T-cell (primary cell): ENCODE results near the gene DPEP3. TPM values are rescaled to one million over a fixed set of nuclear protein-coding genes. Genes with fewer than 3 reads are reported as not detected.
"Not testable (repeated sequence)": the region's sequence is repeated elsewhere in the genome, so short reads cannot be mapped to it uniquely, and the experiment has no call there.

ENCODE experiments used
- ATAC-seq, 4 experiments: fragments of 200-7000 bp in 3 of 4; fragments of 150-1000 bp in 1 of 4; cut with Tn5 transposase; replicated peaks in 1 of 4; 1 replicate in 3 of 4; 2 replicates in 1 of 4; pipeline ENCODE4 v1.10.0; 2021; ENCODE audit warnings: moderate library complexity in 3 of 4, mild to moderate bottlenecking in 2 of 4, moderate number of reproducible peaks in 1 of 4
- CTCF ChIA-PET, 2 donors: fragments of 300-600 bp; sonication (Branson Sonifier 250); formaldehyde crosslinking; loops; one replicate each; lab custom pipeline; 2022; ENCODE audit warnings: antibody characterized with exemption in 2 of 2; lab: Charles Lee
- POLR2A ChIA-PET, 2 donors: fragments of 300-600 bp; sonication (Branson Sonifier 250); formaldehyde crosslinking; loops; one replicate each; lab custom pipeline; 2022; ENCODE audit warnings: antibody characterized with exemption in 2 of 2; lab: Charles Lee
- DNase-seq, 35 experiments: peaks; one replicate each; pipeline versions ENCODE4 v3.0.0 to v3.0.0-alpha.2; 2013 to 2023
- H3K27ac ChIP-seq: one replicate; pipeline ENCODE4 v1.5.1; 2013; ENCODE audit warnings: low read length
- H3K27me3 ChIP-seq, 2 experiments: replicated peaks in 1 of 2; 1 replicate in 1 of 2; 2 replicates in 1 of 2; pipeline versions ENCODE4 v1.6.1 to v1.7.0; 2013; ENCODE audit warnings: low read length in 1 of 2, mixed read lengths in 1 of 2; ENCODE audit not compliant: control insufficient read depth in 2 of 2, insufficient read depth in 2 of 2; ENCODE audit errors: extremely low read depth in 1 of 2
- H3K36me3 ChIP-seq, 2 donors: 1 replicate in 1 of 2; 2 replicates in 1 of 2; pipeline versions ENCODE4 v1.6.1 to v1.7.0; 2013; ENCODE audit warnings: low read length in 1 of 2; ENCODE audit not compliant: control insufficient read depth in 2 of 2, insufficient read depth in 1 of 2; ENCODE audit errors: extremely low read depth in 1 of 2
- H3K4me1 ChIP-seq, 2 experiments: 1 replicate in 1 of 2; 2 replicates in 1 of 2; pipeline versions ENCODE4 v1.6.1 to v1.7.0; 2013; ENCODE audit warnings: low read length in 2 of 2, mixed read lengths in 1 of 2; ENCODE audit not compliant: insufficient read depth in 2 of 2, control insufficient read depth in 1 of 2; ENCODE audit errors: extremely low read depth in 1 of 2
- H3K4me3 ChIP-seq, 2 donors: 1 replicate in 1 of 2; 2 replicates in 1 of 2; pipeline versions ENCODE4 v1.5.1 to v1.7.0; 2013; ENCODE audit warnings: mild to moderate bottlenecking in 2 of 2, low read length in 1 of 2, moderate library complexity in 1 of 2; ENCODE audit not compliant: control insufficient read depth in 1 of 2; ENCODE audit errors: extremely low read depth in 1 of 2
- H3K9me3 ChIP-seq: 2 replicates; pipeline ENCODE4 v1.7.0; 2013
- H3K27ac Mint-ChIP-seq, 2 donors: one replicate each; pipeline ENCODE4 v1.8.0; 2020 to 2021; ENCODE audit warnings: mild to moderate bottlenecking in 2 of 2, mixed read lengths in 2 of 2
- H3K27me3 Mint-ChIP-seq, 2 donors: one replicate each; pipeline ENCODE4 v1.8.0; 2021 to 2022; ENCODE audit warnings: mixed read lengths in 2 of 2
- H3K36me3 Mint-ChIP-seq: one replicate; pipeline ENCODE4 v1.8.0; 2021; ENCODE audit warnings: mixed read lengths
- H3K4me1 Mint-ChIP-seq, 3 donors: one replicate each; pipeline ENCODE4 v1.8.0; 2020 to 2022; ENCODE audit warnings: mixed read lengths in 3 of 3, mild to moderate bottlenecking in 1 of 3
- H3K4me3 Mint-ChIP-seq, 3 donors: one replicate each; pipeline ENCODE4 v1.8.0; 2020 to 2022; ENCODE audit warnings: mild to moderate bottlenecking in 3 of 3, mixed read lengths in 3 of 3, moderate library complexity in 3 of 3
- H3K9me3 Mint-ChIP-seq, 3 donors: one replicate each; pipeline ENCODE4 v1.8.0; 2020 to 2022; ENCODE audit warnings: mixed read lengths in 3 of 3
- WGBS: methylation state at CpG from one replicate; pipeline ENCODE4 v1.1.5; 2013; ENCODE audit warnings: missing lambda C conversion rate; ENCODE audit not compliant: insufficient coverage; 5-methylcytosine and 5-hydroxymethylcytosine counted together
- total RNA-seq, 35 experiments: library from RNA in 6 of 35; stranded (reverse) in 6 of 35; fragments of 120-200 nt in 1 of 35; gene quantifications; one replicate each; pipeline versions ENCODE4 v1.2.1 to v1.2.4 and lab custom pipeline; 2013 to 2026

Gene DPEP3
- total RNA-seq, 5 donors from 2014 or later (not counting 1 experiment from before 2014, with no cell fraction given) = 0.48 to 1.5 (median 1.1) TPM

- CTCF ChIA-PET = interaction anchor here (0.6 to 1.3 kb wide), 8 partner anchors 17 to 114 kb away, joined by 3 to 7 read pairs (median 3); partner anchors contain the start of genes DDX28 (in 1 of the 2) and DUS2 (in 1 of the 2)
- peaks cover 48 to 74% (median 69%) of the 10 kb centered on the region in 3 donors for H3K4me1 Mint-ChIP-seq
- H3K4me3 ChIP-seq = peak overlapping the region in 1 of 2 donors; percentile 58
Measured at GRCh38 chr16:67998231-67998778, 18.0 kb upstream of the DPEP3 start.

GRCh38 chr16:67996666-67997065 is 16.4 kb upstream of the DPEP3 start:
- POLR2A ChIA-PET = no interaction called here
- no peaks in the 10 kb centered on the region for H3K9me3 Mint-ChIP-seq
- peaks cover 13% of the 10 kb centered on the region for H3K36me3 Mint-ChIP-seq
- CTCF ChIA-PET = interaction anchor here (0.6 to 0.7 kb wide), 3 partner anchors 69 to 523 kb away, joined by 3 to 4 read pairs (median 3); no protein-coding TSS in a partner anchor
- Histone ChIP-seq H3K9me3 (no peaks in the 10 kb centered on the region), H3K4me3 (no peak overlapping the region), H3K27ac (no peak overlapping the region), H3K36me3 (peaks cover 2 to 4% of the 10 kb centered on the region in 2 donors), H3K27me3 (no peaks in the 10 kb centered on the region), H3K4me1 (peaks cover 31 to 77% of the 10 kb centered on the region in 2 experiments)
- 100% methylated on average over 4 of the region's 5 CpGs for WGBS
- H3K4me1 Mint-ChIP-seq = peaks cover 45 to 77% (median 73%) of the 10 kb centered on the region in 3 donors
- H3K27ac Mint-ChIP-seq = peak overlapping the region; percentile 68 to 75
- DNase-seq = no peak
- ATAC-seq = no peak
- H3K27me3 Mint-ChIP-seq = no peaks in the 10 kb centered on the region
- H3K4me3 Mint-ChIP-seq = no peak overlapping the region

More at GRCh38 chr16:67998231-67998778, 18.0 kb upstream of the DPEP3 start:
- not testable (repeated sequence) for H3K27me3 ChIP-seq, H3K27me3 Mint-ChIP-seq, H3K9me3 Mint-ChIP-seq, H3K36me3 ChIP-seq, ATAC-seq, H3K9me3 ChIP-seq, DNase-seq
- POLR2A ChIA-PET = interaction anchor here (0.7 to 1.2 kb wide), 2 partner anchors 11 to 24 kb away, joined by 3 to 4 read pairs; no protein-coding TSS in a partner anchor
- Mint-ChIP-seq H3K4me3 (peak overlapping the region; percentile 81 to 90 (median 88)), H3K36me3 (peaks cover 11% of the 10 kb centered on the region), H3K27ac (peak overlapping the region; percentile 96)
- 96% methylated on average over 33 of the region's 36 CpGs for WGBS
- H3K4me1 ChIP-seq = peaks cover 29 to 76% of the 10 kb centered on the region in 2 experiments
- H3K27ac ChIP-seq = peak overlapping the region; percentile 72

GRCh38 chr16:67995423-67995822 is 15.1 kb upstream of the DPEP3 start:
- Mint-ChIP-seq H3K9me3 (no peaks in the 10 kb centered on the region), H3K27me3 (no peaks in the 10 kb centered on the region), H3K4me3 (peak overlapping the region; percentile 31 to 58 (median 36)), H3K36me3 (peaks cover 14% of the 10 kb centered on the region), H3K4me1 (peaks cover 35 to 69% (median 62%) of the 10 kb centered on the region in 3 donors), H3K27ac (peak overlapping the region; percentile 94 to 96)
- Histone ChIP-seq H3K4me3 (no peak overlapping the region), H3K27ac (peak overlapping the region; percentile 36), H3K27me3 (no peaks in the 10 kb centered on the region), H3K4me1 (peaks cover 28 to 65% of the 10 kb centered on the region in 2 experiments), H3K9me3 (no peaks in the 10 kb centered on the region), H3K36me3 (peaks cover 6 to 7% of the 10 kb centered on the region in 2 donors)
- ChIA-PET POLR2A (no interaction called here), CTCF (interaction anchor here (0.5 to 1.3 kb wide), 3 partner anchors 11 to 45 kb away, joined by 3 to 8 read pairs (median 3); no protein-coding TSS in a partner anchor)
- ATAC-seq (no peak), DNase-seq (peak in 1 of 35 experiments; percentile 19)
- no CpG with 5 or more reads among the region's 5 CpGs for WGBS

GRCh38 chr16:67994040-67994408 is 13.7 kb upstream of the DPEP3 start:
- ATAC-seq = peak; percentile 24 to 33 (median 29)
- H3K9me3 Mint-ChIP-seq = not testable (repeated sequence)
- peak in 2 of 35 experiments; percentile 14 to 28 for DNase-seq

GRCh38 chr16:67993207-67994039 is 13.1 kb upstream of the DPEP3 start:
- H3K27ac Mint-ChIP-seq = peak overlapping the region; percentile 98 to 99
- peak overlapping the region; percentile 80 to 88 (median 81) for H3K4me3 Mint-ChIP-seq
- peaks cover 18 to 50% (median 43%) of the 10 kb centered on the region in 3 donors for H3K4me1 Mint-ChIP-seq
- DNase-seq (peak; percentile 57 to 92 (median 74)), ATAC-seq (peak; percentile 86 to 93 (median 90))
- WGBS = 2% methylated on average over 30 of the region's 39 CpGs
- no peaks in the 10 kb centered on the region for H3K9me3 Mint-ChIP-seq
- peaks cover 14 to 45% of the 10 kb centered on the region in 2 experiments for H3K4me1 ChIP-seq
- H3K27ac ChIP-seq = peak overlapping the region; percentile 83
- ChIA-PET CTCF (interaction anchor here (0.6 to 1.2 kb wide), 9 partner anchors 9 to 237 kb away, joined by 3 to 14 read pairs (median 3); no protein-coding TSS in a partner anchor), POLR2A (interaction anchor here in 1 of 2 donors (0.6 kb wide), 1 partner anchor 220 kb away, joined by 4 read pairs; no protein-coding TSS in a partner anchor)
- no peaks in the 10 kb centered on the region for H3K27me3 Mint-ChIP-seq
- no peaks in the 10 kb centered on the region for H3K27me3 ChIP-seq
- H3K36me3 Mint-ChIP-seq = peaks cover 12% of the 10 kb centered on the region
- peak overlapping the region; percentile 53 to 74 for H3K4me3 ChIP-seq
- no peaks in the 10 kb centered on the region for H3K9me3 ChIP-seq
- H3K36me3 ChIP-seq = peaks cover 6 to 9% of the 10 kb centered on the region in 2 donors

More at GRCh38 chr16:67994040-67994408, 13.7 kb upstream of the DPEP3 start:
- WGBS = no CpG with 5 or more reads among the region's 6 CpGs
- ChIA-PET CTCF (interaction anchor here (0.6 to 1.2 kb wide), 9 partner anchors 9 to 236 kb away, joined by 3 to 14 read pairs (median 3); no protein-coding TSS in a partner anchor), POLR2A (interaction anchor here in 1 of 2 donors (0.6 kb wide), 1 partner anchor 220 kb away, joined by 4 read pairs; no protein-coding TSS in a partner anchor)
- Histone ChIP-seq H3K27ac (peak overlapping the region; percentile 83), H3K4me1 (peaks cover 17 to 51% of the 10 kb centered on the region in 2 experiments), H3K4me3 (peak overlapping the region; percentile 53 to 74)
- H3K9me3 ChIP-seq, H3K36me3 ChIP-seq, H3K27me3 ChIP-seq, H3K27me3 Mint-ChIP-seq: not testable (repeated sequence)
- peaks cover 21 to 55% (median 48%) of the 10 kb centered on the region in 3 donors for H3K4me1 Mint-ChIP-seq
- H3K36me3 Mint-ChIP-seq = peaks cover 15% of the 10 kb centered on the region
- peak overlapping the region; percentile 98 to 99 for H3K27ac Mint-ChIP-seq
- H3K4me3 Mint-ChIP-seq = peak overlapping the region; percentile 80 to 88 (median 81)
